GM18505 (cell line): Measurements from ENCODE around the gene AAGAB.

Experiments used
- ATAC-seq: cut with Tn5 transposase; IDR thresholded peaks from one replicate; pipeline ENCODE4 v1.9.1; 2021; ENCODE audit not compliant: unreplicated experiment
- POLR2A ChIP-seq: IDR thresholded peaks from 4 replicates; pipeline ENCODE4 v1.6.1; 2011; ENCODE audit warnings: borderline replicate concordance; ENCODE audit not compliant: insufficient read depth, insufficient read length; ENCODE audit errors: extremely low read depth

Gene AAGAB

DNA sequence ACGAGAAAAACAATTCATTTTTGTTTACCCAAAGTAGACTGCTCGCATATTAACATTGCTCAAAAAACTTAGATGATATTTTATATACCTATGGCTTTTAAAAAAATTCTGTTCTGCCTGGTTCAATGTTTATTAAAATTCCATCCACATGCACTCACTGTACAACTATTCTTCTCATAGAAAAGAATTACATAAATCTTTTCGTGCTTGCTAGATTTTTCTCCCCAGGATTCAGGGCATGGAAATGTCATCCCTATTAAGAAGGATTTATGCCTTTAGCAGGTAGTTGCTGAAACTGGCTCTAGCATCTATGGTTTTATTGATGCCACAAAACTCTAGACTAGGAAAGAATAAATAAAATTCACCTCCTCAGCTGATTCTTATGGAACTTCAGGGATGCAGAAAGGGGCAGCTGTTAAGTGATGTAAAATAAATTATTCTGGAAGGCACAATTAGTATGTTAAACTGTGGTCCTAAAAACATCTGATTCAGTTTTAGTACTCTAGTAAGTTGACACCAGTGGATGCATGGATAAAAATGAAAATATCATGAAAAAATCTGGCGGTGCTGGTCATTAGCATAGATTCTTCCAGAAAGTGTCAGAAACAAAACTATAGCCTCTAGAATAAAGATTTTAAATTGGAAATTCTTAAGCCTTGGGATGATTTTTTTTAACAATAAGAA lies 41.6 kb downstream of the AAGAB start:
- no peak for TF ChIP-seq POLR2A
- no peak for ATAC-seq

DNA sequence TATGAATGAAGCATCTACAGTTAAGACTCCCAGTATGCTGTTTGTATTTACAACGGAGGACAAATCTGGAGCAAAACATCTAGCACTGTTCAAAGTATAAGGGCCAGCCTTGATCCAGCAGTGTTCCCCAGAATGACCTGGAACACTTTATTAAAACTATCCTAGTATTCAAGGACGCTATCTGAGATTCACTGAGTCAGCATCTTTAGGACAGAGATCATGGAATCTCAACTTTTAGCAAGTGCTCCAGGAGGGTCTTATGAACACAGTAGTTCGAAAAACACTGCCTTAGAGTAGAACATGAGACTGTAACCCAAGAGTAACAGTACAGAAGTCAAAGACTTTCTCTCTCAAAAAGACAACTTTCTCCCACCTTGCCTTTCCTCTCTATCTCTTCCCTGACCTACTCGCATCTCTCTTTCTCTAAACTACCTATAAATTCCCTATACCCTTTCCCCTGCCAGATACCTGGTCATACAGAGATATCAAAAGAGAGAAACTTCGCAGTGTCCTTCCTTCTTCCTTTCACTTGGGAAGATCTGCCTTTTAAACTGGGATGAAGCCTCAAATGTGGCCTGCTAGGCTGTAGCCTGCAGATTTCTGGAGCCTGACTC lies 43.8 kb downstream of the AAGAB start:
- TF ChIP-seq POLR2A = no peak
- no peak for ATAC-seq

DNA sequence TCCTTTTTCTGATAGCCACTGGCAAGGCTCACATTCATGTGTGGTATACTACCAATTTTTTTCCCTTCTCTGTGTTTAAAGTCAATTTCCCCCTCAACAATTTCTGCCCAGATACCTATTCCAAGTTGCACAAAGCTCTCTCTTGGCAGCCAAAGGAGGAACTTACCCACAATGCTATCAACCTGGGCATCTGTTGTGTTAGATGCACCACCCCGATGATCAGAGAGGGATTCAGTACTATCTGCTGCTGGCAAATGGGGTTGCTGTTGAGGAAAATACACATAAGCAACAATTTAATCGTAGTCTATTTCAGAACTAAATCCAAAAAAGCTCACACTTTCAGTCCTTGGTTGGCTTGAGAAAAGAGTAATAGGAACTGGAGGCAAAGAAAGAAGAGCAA lies 46.1 kb downstream of the AAGAB start:
- TF ChIP-seq POLR2A = no peak
- no peak for ATAC-seq

GRCh38 chr15:67207555-67208207 lies 46.8 kb downstream of the AAGAB start:
- no peak for ATAC-seq
- no peak for TF ChIP-seq POLR2A

DNA sequence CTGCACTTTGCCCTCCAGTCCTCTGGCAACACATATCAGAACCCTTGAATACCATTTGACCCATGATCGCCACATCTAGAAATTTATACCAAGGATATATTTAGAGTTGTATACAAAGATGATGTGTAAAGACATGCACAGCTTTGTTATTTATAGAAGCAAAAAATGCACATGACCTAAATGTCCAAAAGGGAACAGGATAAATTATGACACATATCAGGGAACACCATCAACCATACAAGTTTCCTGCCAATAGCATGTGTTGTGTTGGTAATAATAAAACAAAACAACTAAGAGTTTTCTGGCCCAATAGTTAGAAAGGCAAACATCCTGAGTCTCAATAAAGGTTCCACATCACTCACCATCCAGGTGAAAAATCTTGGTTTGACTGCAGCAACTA lies 51.5 kb downstream of the AAGAB start:
- no peak for TF ChIP-seq POLR2A
- ATAC-seq = no peak

GRCh38 chr15:67202091-67202490 lies 52.4 kb downstream of the AAGAB start:
- no peak for ATAC-seq
- no peak for TF ChIP-seq POLR2A

DNA sequence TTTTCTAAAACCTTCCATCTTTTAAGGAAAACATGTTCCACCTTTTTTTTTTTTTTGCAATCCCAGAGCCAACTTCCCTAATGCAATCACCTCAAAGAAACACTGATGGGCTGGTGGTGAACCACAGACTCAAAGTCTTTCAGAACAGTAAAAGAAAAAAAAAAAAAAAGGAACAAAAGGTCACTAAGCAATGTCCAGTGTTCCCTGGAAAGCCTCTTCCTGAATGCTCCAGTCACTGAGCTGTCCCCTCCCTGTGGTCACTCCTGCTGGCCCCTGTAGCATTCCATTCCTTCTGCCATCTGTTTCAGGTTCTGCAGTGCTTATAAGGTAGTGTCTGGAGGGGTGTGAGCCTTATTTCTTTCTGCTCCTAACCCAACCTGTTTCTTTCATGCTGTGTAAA lies 53.3 kb downstream of the AAGAB start:
- ATAC-seq = no peak
- TF ChIP-seq POLR2A = no peak

DNA sequence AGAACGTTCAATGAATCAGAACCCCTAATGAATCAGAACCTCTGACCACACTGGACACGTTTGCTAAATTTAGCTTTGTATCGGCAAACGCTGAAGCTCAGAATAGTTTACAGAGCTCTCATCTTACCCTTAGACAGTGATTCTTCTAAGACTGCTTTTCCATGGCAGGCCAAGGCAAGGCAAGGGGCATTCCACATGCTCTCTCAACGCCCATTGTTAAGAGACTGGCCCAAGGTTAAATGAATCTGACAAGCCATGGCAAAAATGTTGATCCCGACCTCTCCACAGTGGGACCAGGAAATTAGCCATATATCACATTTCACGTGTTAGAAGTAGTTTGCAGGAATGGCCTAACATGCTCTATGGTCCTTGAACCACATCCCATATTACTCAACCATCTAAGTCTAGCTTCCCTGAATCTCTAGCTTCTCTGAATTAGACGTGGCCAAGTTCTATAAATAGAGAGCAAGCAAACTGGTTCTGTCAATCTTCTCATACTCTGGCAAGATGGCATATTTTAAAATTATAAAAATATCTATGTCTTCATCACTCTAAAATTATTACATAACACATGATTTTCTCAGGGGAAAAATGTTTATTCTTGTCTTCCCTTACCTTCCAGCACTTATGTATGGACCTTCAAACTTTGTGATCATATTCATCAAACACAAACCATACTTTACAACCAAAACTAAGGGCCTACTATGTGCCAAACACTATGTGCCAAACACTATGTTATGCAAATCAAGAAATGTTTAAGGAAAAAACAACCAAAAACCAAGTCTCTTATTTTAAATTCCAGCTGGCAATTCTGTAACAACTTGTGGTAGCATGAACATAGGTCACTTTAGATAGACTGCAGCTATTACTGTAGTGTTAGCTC lies 54.3 kb downstream of the AAGAB start:
- no peak for ATAC-seq
- TF ChIP-seq POLR2A = no peak

DNA sequence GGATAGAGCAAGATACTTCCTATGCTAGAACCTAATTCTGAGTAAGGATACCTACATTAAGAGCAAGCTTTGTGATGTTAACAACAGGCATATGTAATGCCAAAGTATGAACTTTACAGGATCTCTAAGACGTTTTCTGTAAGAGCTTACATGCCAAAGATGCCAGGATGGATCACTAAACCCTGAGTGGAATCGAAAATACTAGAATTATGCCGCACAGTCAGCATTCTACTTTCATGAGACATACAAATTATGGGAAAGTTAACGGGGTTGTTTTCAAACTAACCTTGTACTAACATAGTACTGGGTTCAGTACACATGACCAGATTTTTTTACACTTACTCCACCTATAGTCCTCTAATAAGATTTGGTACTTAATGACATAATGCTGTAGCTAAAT lies 55.1 kb downstream of the AAGAB start:
- TF ChIP-seq POLR2A = no peak
- no peak for ATAC-seq

- TF ChIP-seq POLR2A = no peak
- no peak for ATAC-seq
Measured at GRCh38 chr15:67198157-67198754, 56.2 kb downstream of the AAGAB start.

- no peak for TF ChIP-seq POLR2A
- ATAC-seq = no peak
Measured at GRCh38 chr15:67197364-67197695, 57.1 kb downstream of the AAGAB start.

- ATAC-seq = no peak
- peak; percentile 28 for TF ChIP-seq POLR2A
Measured at GRCh38 chr15:67196672-67197363, 57.6 kb downstream of the AAGAB start.

- ATAC-seq = no peak
- no peak for TF ChIP-seq POLR2A
Measured at GRCh38 chr15:67196222-67196621, 58.2 kb downstream of the AAGAB start.

GRCh38 chr15:67195305-67195704 lies 59.2 kb downstream of the AAGAB start:
- no peak for ATAC-seq
- no peak for TF ChIP-seq POLR2A
